ENCODE data around the gene PRKAG2.

Gene PRKAG2

DNA sequence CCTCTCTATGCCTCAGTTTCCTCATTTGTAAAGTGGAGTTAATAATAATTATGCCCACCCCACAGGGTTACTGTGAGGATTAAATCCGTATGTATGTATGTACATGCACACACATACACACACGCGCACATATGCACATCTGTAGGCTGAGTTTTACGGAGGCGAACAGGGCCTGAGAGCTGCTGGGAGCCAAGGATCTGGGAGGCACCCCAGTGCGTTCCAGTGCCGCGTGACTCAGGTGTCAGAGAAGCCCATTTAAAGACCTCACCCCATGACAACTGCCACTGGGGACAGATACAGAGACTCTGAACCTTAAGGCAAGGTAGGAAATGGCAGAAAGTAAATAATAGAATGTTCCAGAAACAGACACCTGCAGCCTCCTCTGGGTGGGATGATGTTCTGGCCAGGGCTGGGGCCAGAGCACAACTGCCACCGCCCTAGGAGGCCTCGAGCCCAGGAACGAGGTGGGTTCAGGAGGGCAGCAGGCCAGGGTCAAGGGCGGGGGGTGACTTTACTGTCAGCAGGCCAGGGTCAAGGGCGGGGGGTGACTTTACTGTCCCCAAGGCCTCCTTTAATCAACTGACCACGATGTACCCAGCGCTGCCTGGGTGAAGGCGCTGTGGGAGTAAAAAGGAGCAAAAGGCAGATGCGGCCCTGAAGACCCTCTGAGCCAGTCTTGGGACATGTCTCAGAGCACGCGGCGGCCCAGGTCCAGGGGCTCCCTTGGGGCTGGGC lies 54.9 kb downstream of the PRKAG2 start:
- no peak for FAIRE-seq
- DNase-seq (ENCODE audit: insufficient read length, low spot score) = no peak

DNA sequence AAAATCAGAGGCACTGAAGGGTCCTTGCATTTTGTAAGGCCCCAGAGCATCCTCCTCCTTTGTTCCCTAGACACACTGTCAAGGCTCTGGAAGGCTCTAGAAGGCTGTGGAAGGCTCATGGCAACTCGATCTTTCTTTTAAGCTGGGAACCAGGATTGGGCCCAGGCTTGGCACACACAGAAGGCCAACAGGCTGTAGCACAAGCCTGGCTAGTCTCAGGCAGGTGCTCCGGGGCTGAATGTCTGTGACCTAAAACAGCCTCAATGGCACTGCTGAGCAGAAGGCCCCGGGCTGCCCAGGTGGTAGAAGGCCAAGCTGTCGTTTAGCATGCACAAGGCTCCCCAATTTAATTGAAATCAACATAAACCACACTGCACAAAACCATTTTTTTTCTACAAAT lies 55.7 kb downstream of the PRKAG2 start:
- DNase-seq (ENCODE audit: insufficient read length, low spot score) (no peak), FAIRE-seq (no peak)

DNA sequence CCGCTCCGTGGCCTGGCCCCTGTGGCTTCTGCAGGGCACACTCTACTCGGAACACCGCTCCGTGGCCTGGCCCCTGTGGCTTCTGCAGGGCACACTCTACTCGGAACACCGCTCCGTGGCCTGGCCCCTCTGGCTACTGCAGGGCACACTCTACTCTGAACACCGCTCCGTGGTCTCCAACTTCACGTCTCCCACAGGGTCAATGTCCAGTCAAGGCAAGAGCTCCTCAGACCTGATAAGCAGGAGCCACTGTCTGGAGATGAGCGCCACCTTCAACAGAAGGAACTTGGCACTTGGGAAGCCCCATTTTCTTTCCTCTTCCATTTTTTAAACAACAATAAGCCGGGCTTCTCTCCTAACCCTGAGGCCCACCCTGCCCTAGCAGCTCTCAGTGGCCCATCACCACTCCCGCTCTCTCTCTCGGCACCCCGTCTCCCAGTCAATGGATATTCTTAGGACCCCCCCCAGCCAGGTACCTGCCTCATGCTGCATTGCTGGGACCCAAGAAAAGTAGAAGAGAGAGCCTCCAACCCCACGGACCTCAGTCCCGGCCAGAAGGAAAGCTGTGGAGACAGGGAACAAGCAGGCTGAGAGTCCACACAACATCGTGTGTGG lies 56.3 kb downstream of the PRKAG2 start:
- no peak for DNase-seq (ENCODE audit: insufficient read length, low spot score)

DNA sequence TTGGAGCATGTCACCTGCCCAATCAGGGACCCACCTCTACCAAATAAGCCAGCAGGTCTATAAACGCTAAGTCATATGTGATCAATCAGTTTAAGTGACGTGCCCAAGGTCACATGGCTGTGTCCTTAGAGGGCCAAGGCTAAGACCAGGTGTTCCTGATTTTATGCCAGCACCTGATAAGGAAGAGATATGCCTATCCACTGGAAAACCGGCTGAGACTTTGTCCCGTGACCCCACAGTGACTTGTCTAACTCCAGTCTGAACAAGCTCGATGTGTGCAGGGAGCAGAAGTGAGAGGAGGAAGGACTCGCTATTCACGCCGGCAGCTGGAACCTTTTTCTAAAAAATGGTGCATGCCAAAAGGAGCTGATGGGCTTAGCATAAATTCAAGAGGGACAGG lies 57.0 kb downstream of the PRKAG2 start:
- FAIRE-seq = no peak

More for the DNA sequence above, 56.3 kb downstream of the PRKAG2 start:
- no peak for FAIRE-seq

DNA sequence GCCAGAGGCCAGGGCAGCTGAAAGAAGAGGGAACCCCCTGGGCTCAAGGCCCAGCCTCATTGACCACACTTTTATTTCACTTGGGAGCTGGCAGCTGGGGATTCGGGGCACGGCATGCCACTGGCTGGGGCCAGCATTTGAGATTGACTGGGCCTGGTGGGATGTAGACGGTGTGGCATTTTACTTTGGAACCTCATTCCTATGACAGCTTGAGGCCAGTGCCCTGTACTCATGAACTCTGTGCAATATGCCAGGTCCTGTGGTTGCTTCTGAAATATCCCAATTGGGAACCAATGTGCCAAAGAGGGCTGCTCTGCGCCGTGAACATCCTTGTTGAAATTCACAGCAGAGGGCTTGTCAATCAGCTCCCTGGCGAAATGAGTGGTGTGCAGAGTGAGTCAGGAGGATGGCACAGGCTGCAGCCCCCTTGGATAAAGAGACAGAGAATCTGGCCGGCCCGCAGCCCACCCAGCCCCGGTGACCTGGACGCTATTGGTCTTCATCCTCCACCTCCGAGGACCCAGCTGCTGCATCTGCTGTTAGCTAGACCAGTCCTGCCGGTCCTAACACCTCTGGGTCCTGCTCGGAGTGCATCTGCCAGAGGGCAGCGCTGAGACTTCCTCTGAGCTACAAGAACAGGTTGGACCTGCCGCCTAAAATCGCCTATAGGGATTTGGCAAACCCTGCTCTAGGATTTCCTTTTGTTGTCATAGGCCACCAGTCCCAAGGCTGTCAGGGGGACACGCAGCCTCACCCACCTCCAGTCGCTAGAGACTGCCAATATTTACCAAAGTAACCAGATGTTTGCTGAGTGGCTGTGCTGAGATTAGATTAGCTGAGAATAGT lies 58.0 kb downstream of the PRKAG2 start:
- DNase-seq (ENCODE audit: insufficient read length, low spot score) (no peak), FAIRE-seq (no peak)

More for the DNA sequence above, 57.0 kb downstream of the PRKAG2 start:
- no peak for DNase-seq (ENCODE audit: insufficient read length, low spot score)

DNA sequence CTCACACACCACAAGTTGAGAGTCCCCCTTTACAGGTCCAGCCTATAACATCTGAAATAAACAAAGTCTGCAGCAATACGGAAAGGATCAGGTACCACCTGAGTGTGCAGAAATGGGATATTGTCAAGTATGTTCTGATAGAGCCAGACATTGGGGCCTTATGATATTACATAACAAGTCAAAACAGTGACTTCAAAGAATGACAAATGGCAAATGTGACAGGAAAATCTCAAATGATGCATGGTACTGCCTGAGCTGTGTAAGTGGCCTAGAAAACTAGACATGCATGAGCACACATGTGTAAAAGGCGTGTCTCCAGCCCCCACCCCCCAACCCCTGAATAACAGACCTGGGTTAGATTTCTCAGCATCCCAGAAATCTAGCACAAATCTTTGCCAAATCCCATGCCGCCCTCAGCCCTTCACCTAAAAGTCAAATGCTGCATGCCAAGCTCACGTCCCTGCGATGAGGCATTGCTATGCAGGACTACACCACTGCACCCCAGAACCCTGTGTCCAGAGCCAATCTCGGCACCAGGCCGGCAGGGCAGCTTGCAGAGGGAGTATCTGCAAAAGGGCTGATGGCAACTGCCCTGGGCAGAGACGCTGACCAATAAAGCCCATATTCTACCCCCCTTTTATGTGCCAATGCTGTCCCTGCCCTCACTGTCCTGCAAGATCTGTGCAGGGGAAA lies 58.8 kb downstream of the PRKAG2 start:
- no peak for DNase-seq (ENCODE audit: insufficient read length, low spot score)
- FAIRE-seq = no peak

DNA sequence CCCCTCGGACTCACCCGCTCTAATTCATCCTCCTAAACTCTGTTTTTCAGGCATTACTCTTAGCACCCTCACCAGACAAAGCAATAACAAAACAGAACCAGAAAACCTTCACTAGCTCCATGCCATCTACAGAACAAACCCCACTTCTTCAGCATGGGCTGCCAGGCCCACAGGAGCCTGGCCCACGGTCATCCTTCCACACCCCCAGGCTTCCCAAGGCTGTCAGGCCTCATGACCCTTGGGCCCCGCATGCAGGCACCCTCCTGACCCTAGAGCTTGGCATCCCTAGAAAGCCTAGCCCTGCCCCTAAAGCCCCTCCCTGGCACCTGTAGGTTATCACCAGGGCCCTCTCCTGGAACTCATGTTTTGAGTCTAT lies 59.6 kb downstream of the PRKAG2 start:
- no peak for FAIRE-seq
- DNase-seq (ENCODE audit: insufficient read length, low spot score) = no peak

DNA sequence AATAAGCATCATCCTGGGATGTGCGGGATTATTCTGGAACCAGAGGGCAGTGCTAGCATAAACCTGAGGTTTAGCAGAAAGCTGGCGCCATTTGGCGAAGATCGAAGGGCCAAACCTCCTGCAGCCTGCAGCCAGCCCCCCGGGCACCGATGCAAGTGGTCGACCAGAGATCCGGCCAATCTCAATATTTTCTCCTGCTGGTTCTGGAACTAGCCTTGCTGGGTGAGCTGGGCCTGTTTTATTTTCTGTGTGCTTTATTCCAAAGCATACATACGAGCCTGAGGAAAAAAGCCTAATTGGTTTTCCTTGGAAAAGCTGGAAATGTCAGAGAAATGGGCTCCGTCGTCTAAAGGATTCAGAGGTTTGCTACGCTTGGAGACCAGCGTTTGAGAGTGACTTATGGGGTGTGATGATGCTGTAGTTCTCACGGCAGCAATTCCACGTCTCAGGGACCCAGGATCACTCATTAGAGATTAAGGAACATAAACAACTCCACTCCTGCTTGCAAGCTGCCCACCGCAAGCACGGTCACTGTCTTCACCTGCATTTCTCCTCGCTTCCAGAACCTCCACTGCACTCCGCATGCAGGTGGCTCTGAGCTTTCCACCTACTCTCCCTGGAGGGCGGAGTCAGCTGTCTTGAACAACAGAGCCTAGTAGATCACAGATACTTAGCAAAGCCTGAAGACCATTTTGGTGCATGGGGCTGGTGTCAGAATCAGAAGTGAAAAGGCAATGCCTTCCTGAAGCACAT lies 60.2 kb downstream of the PRKAG2 start:
- FAIRE-seq = no peak

DNA sequence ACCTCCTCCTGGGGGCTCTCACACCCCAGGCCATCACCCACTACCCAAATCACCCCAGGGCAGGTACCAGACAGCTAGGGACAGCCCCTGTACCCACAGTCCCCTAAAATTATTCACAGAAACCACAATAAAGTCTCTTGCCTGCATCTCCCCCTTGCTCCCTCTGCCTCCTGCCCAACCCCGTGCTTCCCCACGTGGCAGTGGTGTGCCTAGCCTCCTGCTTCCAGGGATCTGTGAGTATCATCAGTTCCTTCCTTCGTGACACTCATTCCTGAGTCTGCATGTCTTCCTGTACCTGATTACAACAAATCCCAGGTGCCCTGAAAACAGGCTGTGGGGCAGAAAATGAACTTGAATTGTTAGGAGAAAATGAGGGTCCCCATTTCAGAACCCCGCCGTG lies 61.5 kb downstream of the PRKAG2 start:
- FAIRE-seq = no peak
- no peak for DNase-seq (ENCODE audit: insufficient read length, low spot score)

More for the DNA sequence above, 60.2 kb downstream of the PRKAG2 start:
- DNase-seq (ENCODE audit: insufficient read length, low spot score) = no peak

DNA sequence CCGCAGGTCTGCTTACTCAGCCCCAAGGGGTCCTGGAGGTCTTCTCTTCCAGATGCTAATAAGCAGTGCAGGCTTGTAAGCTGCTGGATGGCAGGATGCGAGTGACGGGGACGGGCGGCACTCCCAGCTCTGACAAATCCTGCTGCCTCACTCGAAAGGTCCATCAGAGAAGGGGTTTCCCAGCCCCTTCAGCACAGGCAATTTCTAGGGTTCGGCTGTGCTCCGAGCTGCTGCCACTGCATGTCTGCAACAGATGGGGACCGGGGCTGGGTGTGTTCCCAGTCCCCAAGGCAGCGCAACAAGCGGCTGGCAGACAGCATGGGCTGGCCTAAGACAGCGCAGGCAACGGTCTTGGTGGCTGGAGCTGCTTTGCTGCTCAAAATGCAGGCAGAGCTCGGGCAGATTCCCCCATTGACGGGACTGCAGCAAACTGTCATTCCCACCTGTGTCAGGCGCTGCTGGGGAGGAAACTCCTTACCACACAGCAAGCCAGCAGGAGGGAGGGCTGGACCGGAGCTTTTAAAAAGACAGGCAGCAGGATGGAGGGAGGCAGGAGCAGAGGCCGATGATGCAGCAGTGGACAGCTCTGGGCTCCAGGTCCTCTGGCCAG lies 62.4 kb downstream of the PRKAG2 start:
- no peak for DNase-seq (ENCODE audit: insufficient read length, low spot score)

DNA sequence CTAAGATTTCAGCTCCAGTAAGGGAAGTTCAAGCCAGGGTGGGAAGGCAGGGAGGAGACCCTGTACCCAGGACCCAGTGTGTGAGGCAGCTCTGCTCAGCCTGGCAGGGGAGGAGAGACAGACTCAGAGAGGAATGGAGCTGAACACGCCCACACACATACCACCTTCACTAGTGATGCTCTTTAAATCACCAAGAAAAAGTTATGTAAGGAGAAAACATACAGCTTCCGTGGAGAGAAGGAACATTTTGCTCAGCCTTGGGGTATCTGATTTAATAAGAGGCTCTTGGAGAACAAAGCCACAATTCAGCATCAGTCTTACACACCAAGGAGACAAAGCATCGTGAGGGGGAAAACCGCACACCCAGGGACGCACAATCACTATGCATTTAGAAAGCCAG lies 62.9 kb downstream of the PRKAG2 start:
- FAIRE-seq = no peak

More for the DNA sequence above, 62.4 kb downstream of the PRKAG2 start:
- no peak for FAIRE-seq

DNA sequence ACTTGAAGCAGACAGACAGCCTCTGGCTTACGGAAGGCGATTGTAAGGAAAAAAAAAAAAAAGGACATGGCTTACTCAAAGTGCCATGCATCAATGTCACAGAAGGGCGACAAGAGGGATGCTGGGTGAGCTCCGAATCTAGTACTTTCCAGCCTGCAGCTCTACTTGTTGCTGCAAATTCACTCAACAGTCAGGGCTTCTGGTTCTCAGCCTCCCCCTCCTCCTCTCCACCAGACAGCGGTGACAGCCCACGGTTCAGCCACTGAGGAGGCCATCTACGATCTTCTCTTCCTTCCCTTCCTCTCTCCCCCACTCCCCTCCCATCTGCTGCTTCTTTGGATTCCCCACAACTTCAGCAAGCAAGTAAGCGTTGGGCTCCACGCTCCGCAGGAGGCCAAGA lies 63.5 kb downstream of the PRKAG2 start:
- FAIRE-seq (no peak), DNase-seq (ENCODE audit: insufficient read length, low spot score) (no peak)

More for the DNA sequence above, 62.9 kb downstream of the PRKAG2 start:
- DNase-seq (ENCODE audit: insufficient read length, low spot score) = no peak

DNA sequence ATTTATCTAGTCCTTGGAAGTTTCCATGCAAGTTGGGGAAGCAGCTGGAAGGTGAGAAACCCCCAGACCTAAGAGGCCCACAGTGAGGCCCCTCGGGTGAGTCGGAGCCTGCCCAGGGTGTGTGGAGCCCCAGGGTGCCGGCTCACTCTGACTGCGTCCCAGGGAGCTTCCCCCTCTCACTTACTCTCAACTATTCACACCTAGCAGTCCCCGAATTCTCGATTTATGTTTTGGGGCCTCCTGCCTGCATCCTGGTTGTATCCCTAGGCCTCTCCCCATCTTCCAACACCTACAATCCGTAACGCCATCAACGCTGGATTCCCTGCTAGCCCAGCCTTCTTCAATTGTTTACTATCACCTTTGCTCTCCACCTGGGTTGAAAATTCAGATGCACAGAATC lies 63.9 kb downstream of the PRKAG2 start:
- FAIRE-seq = no peak
- DNase-seq (ENCODE audit: insufficient read length, low spot score) = no peak

DNA sequence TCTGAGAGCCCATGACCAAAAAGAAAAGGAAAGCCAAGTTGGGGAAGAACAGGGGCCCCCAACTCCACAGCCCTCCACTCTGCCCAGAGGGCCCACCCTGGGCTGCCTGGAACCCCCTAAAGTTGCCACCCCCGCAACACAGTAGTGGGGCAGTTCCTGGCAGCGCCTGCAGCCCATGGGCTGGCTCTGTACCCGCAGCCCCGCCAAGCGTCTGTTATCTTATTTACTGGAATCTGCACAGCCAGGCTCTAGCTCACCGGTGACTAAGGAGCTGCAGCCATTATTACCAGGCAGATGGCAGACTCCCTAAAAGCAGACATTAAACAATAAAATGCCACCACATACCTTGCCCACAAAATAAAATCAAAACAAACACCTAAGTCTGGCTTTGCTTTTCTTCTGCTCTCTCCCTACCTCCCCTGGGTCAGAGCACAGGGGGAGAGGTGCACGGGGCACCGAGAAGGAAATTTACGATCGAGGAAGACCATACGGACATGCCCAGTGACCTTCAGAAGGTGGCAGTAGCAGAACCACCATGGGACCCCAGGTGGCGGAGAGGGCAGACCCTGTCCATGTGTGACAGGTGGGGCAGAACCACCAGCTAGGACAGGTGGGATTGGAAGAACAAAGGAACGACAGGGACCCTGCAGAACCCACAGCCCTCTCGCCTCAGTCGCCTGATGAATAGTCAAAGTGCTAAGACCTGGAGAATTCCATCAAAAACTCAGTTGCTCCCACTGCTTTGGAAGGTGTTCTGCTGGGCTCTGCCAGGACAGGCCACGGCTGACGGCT lies 66.3 kb downstream of the PRKAG2 start:
- FAIRE-seq (no peak), DNase-seq (ENCODE audit: insufficient read length, low spot score) (no peak)

DNA sequence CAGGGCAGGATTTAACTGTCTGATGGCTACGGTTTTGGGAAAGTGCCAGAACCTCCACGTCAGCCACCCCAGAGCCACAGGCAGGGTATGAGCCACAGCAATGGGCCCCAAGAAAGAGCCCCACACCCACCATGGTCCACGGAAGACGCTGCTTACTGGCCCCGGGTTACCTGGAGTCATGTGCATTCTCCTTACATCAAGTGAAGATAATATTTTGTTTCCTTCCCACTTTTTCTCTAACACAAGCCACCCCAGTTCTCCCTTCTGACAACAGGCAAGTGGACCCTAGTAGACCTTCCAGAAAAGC lies 67.1 kb downstream of the PRKAG2 start:
- no peak for DNase-seq (ENCODE audit: insufficient read length, low spot score)
- FAIRE-seq = no peak

DNA sequence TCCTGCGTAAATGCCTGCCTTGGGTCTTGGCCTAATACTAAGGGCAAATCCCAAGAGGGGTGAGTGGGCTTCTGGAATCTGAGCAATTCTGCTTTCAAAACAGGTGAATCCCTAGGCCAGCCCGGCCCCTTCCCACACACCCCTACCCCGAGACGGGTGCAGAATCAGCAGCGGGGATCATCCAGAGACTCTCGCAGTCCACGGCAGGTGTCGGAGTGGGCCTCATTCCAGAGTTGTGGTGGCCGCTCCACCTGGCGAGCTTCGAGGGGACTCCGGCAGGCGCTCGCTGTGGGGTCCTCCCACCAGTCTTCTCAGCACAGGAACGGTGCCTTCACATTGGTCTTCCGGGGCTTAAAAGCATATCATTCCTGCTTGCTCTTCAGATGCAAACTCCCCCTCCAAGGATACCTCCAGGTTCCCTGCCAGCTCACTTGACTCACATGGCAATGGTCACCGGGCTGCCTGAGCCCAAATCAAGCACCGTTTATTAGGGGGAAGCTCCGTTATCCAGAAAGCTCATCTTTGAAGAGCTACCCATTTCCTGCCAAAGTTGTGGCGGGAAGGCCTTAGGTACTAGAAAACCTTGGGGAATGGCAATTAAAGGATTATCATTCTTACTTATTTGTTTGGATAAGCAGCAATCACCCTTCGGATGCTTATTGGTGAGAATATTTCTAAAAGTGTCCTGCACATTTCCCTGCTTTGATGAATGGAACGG lies 67.6 kb downstream of the PRKAG2 start:
- DNase-seq (ENCODE audit: insufficient read length, low spot score) = no peak
- no peak for FAIRE-seq

DNA sequence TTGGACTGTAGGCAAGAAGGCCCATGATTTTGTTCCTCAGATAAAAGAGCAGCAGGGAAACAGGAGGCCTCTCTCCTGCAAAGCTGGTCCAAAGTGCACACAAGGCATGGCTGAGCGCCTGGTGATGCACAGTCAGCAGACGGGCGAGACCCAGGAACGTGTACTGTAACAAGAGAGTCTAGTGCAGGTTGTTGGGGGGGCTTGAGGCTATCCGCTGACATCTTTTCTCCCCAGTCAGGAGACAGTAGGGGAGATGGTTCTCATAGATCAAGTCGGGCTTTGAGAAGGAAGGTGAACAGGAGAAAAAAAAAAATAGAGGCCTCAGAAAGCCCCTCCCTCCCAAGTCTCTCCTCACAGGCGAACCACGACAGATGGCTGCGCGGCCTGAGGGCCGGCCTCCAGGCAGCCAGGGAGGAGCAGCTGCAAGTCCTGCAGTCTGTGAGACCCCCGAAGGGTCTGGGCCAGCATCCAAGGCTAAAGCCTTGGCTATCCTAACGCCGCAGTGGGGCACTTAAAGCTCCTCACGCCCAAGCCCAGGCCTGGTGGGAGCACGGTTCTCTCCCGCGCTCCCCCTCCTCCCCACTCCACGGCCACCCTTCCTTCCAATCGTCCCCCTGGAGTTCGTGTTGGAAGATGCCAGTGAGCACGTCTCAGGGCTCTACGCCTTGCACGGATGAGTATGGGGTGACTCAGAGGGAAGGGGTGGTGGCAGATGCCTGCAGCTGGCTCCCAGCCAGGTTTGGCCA lies 68.3 kb downstream of the PRKAG2 start:
- no peak for DNase-seq (ENCODE audit: insufficient read length, low spot score)
- no peak for FAIRE-seq

DNA sequence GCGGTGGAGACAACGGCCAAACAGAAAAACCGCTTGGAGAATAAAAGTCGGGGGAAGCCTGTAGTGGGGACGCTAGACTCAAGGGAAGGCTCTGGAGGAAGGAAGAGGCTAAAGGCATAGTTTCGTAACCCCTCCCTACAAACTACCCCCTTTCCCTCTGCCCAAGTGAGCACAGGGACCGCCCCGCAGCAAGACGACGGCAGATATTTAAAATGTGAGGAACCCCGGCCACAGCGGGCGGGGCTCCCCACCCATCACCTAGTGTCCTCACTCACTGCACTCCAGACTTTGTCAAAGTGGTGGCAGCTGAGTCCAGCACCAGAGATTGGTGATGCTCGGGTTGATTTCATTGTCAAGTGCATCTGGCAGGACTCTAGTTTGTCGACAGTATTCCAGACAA lies 69.1 kb downstream of the PRKAG2 start:
- FAIRE-seq = no peak
- DNase-seq (ENCODE audit: insufficient read length, low spot score) = no peak

Measured in GM19239 (cell line).